Measurements from ENCODE around the gene HSD17B12.
"Not testable (repeated sequence)": the region's sequence is repeated elsewhere in the genome, so short reads cannot be mapped to it uniquely, and the experiment has no call there.

The HSD17B12 gene

GRCh38 chr11:43748095-43748494, 67.6 kb downstream of the HSD17B12 start:
- DNase-seq: no peak

GRCh38 chr11:43751726-43752125, 71.2 kb downstream of the HSD17B12 start:
- DNase-seq: no peak

- DNase-seq: no peak
Measured at GRCh38 chr11:43756575-43756974, 76.0 kb downstream of the HSD17B12 start.

GRCh38 chr11:43758927-43759326, 78.4 kb downstream of the HSD17B12 start:
- no peak for DNase-seq

GRCh38 chr11:43760902-43761301, 80.4 kb downstream of the HSD17B12 start:
- no peak for DNase-seq

DNA sequence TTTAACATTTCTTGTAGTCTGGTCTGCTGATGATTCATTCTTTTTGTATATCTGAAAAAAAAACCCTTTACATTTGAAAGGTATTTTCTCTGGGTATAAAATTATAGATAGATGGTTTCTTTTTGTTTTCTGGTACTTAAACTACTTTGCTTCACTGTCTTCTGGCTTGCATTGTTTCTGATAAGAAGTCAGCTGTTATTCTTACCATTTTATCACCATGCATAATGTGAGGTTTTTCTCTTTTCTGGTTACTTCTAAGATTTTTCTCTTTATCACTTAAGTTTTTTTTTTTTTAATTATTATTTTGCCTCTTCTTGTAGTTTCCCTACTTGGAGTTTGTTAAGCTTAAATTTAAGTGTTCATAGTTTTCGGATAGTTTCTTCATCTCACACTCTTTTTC, 84.7 kb downstream of the HSD17B12 start:
- DNase-seq: no peak

GRCh38 chr11:43768654-43769053, 88.1 kb downstream of the HSD17B12 start:
- DNase-seq: not testable (repeated sequence)

- DNase-seq: no peak
Measured at GRCh38 chr11:43770173-43770572, 89.6 kb downstream of the HSD17B12 start.

- DNase-seq: no peak
Measured at GRCh38 chr11:43772733-43773132, 92.2 kb downstream of the HSD17B12 start.

GRCh38 chr11:43774786-43775185, 94.2 kb downstream of the HSD17B12 start:
- DNase-seq: no peak

DNA sequence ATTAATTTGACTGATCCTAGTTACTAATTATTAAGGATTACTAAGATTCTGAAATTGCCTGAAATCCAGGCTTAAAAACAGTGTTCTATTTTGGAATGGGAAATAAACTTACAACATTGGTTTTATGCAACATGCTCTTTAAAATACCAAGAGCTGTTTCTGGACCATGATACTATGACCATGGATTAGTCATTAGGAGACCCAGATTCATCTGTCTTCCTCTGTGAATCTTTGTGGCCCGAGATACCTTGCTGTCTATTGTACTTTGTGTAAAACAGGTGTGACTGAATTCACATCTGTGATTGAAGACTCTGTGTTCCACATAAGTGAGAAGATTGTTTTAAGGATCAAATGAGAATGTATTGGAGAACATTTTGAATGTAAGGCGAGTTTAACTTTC, 98.8 kb downstream of the HSD17B12 start:
- no peak for DNase-seq

- no peak for DNase-seq
Measured at GRCh38 chr11:43784301-43784700, 103.8 kb downstream of the HSD17B12 start.

DNA sequence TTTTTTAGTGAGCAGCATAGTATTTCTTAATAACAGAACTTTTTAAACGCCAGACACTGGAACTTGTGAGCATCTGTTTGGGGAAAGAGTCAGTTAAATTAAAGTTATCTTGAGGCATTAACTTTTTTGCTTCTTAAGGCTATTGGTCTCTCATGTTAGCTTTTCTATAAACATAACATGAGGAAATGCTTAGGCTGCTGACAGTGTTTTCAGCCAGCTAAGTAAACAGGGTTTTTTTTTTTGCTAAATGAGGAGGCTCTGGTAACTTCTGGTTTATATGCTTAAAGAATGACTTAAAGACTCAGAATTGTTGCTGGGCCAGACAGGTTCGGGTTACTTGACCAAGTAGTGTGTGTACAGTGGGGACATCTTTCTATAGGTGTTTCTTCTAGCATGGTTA, 104.3 kb downstream of the HSD17B12 start:
- DNase-seq: no peak

GRCh38 chr11:43785318-43785717, 104.8 kb downstream of the HSD17B12 start:
- no peak for DNase-seq

- no peak for DNase-seq
Measured at GRCh38 chr11:43786016-43786415, 105.5 kb downstream of the HSD17B12 start.

GRCh38 chr11:43787824-43788223, 107.3 kb downstream of the HSD17B12 start:
- DNase-seq: no peak

- no peak for DNase-seq
Measured at GRCh38 chr11:43788421-43788820, 107.9 kb downstream of the HSD17B12 start.

DNA sequence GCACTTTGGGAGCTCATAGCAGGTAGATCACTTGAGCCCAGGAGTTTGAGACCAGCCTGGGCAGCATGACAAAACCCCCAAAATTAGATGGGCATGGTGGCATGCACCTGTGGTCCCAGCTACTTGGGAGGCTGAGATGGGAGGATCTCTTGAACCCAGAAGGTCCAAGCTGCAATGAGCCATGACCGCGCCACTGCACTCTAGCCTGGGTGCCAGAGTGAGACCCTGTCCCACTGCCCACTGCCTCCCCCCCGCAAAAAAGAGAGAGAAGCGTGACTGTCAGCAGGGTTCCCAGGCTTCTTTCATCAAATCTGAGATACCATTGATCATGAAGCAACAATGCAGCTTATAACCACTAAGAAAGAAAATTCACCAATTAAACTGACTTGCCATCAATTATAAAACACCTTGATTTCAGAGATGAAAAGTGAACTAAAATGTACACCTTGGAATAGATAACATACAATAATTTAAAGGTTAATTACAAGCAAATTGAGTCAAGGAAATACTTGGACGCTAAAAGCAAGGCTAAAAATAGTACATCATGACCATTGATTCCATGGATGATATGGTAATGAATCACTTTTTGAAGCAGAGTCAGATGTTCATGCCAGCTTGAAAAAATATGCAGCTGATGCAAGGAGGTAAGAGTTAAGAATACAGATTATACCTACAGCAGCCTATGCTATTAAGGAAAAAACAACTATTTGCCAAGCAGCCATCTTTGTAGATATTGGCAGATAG, 109.3 kb downstream of the HSD17B12 start:
- DNase-seq: no peak

GRCh38 chr11:43790444-43790794, 109.9 kb downstream of the HSD17B12 start:
- no peak for DNase-seq

DNA sequence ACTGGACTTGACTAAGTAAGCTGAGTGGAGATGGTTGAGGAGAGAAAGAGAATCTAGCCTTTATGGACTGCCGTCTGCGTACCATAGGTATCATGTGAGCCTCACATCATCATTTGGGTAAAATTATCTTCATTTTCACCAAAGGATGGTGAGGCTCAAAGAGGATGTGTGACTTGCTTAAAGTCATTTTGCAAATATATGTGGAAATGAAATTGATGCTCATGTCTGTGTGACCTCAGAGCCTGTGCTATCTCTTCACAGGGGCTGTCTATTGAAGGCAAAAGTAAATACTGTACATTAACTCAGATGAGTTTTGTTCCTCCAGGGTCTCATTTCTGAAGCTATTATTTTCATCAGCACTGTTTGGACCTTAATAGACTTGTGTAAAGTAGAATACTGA, 116.8 kb downstream of the HSD17B12 start:
- DNase-seq: no peak

DNA sequence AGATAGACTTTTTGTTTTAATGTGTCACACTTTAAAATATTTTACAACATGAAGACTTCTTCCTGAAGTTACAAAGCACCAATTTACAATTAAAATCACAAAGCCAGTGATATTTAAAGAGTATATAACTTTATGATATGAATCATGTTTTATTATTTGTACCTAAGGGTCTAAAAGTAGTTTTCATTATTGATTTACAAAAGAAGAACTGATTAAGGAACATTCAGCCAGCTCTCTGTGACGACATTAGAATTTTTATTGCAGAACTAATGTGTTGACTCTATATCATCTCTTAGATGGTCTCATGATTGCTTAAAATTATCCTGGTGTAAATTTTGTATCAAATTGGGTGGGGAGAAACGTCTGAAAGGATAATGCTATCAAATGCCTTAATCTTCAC, 117.3 kb downstream of the HSD17B12 start:
- no peak for DNase-seq

GRCh38 chr11:43802509-43802908, 122.0 kb downstream of the HSD17B12 start:
- no peak for DNase-seq

- no peak for DNase-seq
Measured at GRCh38 chr11:43803766-43804165, 123.2 kb downstream of the HSD17B12 start.

DNA sequence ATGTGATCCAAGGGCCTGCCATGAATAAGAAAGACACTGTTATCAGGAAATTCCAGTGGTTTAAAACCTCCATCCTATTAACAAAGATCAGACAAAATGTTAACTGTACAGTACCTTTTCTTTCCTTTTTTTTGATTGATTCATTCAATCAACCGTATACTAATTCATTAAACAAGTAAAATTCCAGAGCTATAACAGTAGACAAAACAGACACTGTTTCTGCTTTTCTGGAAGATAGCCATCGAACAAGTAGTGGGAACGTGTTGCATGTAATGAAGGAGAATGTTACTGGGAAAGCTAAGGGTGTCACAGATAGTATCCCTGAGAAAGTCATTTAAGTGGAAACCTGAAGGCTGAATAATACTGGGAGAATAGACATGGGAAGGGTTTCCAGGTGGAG, 126.4 kb downstream of the HSD17B12 start:
- DNase-seq: no peak

DNA sequence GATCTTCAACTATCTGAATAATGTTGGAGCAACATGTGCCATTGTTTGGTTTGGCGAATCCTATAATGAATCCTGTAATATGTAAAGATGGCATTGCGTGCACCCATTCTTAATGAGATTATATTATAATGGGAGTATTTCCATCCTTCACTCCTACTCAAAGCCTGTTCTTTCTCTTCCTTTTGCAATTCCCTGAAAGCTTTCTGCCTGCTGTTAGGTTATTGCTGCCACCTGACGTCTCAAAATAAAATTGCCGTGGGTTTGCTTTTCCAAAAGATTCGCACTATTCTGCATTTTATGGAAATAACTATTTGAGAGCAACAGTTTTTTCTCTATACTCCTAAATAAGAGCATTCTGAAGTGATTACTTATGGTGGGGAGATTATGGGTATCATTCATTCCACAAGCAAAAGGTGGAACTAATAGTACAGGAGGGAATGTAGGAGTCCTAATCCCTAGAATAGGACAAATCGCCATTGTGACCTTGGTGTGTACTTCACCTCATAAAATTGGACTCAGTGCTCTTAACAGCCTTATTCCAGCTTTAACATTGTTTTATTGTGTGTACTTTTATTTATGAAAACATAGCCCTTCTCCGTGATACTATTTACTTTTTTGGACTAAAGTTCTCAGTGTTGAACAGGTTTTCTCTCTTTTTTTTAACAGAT, 130.5 kb downstream of the HSD17B12 start:
- DNase-seq: no peak

Data from NCI-H2227 treated with DMSO at 0.1 percent for 48 hours (cell line).